Femur (tissue), 1 donor: ENCODE data around the gene DAPK1.

Experiments
- DNase-seq: peaks from one replicate; pipeline ENCODE4 v3.0.0-alpha.2; 2017

Gene DAPK1

GRCh38 chr9:87698069-87698809 lies 200.6 kb downstream of the DAPK1 start:
- no peak for DNase-seq

GRCh38 chr9:87699835-87700234 lies 202.2 kb downstream of the DAPK1 start:
- DNase-seq, result no peak

GRCh38 chr9:87701491-87701890 lies 203.8 kb downstream of the DAPK1 start:
- no peak for DNase-seq

- no peak for DNase-seq
Observed at GRCh38 chr9:87701931-87702421, 204.3 kb downstream of the DAPK1 start.

GRCh38 chr9:87702921-87703320 lies 205.3 kb downstream of the DAPK1 start:
- DNase-seq, result no peak

- no peak for DNase-seq
Observed at GRCh38 chr9:87703636-87704276, 206.1 kb downstream of the DAPK1 start.

- DNase-seq, result no peak
Observed at GRCh38 chr9:87704342-87704741, 206.7 kb downstream of the DAPK1 start.

GRCh38 chr9:87706066-87706739 lies 208.5 kb downstream of the DAPK1 start:
- no peak for DNase-seq

GRCh38 chr9:87707805-87708506 lies 210.3 kb downstream of the DAPK1 start:
- no peak for DNase-seq

GRCh38 chr9:87708546-87708945 lies 210.9 kb downstream of the DAPK1 start:
- DNase-seq, result no peak

GRCh38 chr9:87708986-87709728 lies 211.5 kb downstream of the DAPK1 start:
- no peak for DNase-seq

- DNase-seq, result no peak
Observed at GRCh38 chr9:87710443-87710842, 212.8 kb downstream of the DAPK1 start.

- DNase-seq, result no peak
Observed at GRCh38 chr9:87711857-87712800, 214.5 kb downstream of the DAPK1 start.

GRCh38 chr9:87712801-87713277 lies 215.2 kb downstream of the DAPK1 start:
- no peak for DNase-seq

GRCh38 chr9:87713278-87713987 lies 215.8 kb downstream of the DAPK1 start:
- DNase-seq, result peak; percentile 59

GRCh38 chr9:87713988-87714330 lies 216.3 kb downstream of the DAPK1 start:
- no peak for DNase-seq

GRCh38 chr9:87714819-87715218 lies 217.2 kb downstream of the DAPK1 start:
- DNase-seq, result no peak

- DNase-seq, result no peak
Observed at GRCh38 chr9:87716141-87716540, 218.5 kb downstream of the DAPK1 start.

- DNase-seq, result no peak
Observed at GRCh38 chr9:87717456-87717855, 219.8 kb downstream of the DAPK1 start.

GRCh38 chr9:87718231-87718630 lies 220.6 kb downstream of the DAPK1 start:
- DNase-seq, result no peak
